Measurements from ENCODE around the gene TTLL10.

DNA sequence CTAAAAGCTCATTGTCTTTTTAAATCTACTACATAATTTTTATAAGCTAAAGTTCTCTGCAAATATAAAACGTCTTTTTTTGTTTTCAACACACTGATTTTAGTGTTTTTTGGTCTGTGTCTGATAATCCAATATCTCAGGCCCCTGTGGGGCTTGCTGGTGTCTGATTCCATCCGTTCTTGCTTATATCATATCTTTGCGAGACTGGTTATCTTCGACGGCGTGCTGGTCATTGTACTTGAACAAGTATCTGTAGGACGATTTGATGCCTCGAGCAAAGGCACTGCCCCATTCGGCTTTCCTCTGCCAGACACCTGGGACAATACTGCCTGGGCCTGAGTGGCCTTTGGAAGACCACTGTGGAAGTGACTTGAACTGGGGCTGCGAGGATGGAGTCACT lies 18.4 kb upstream of the TTLL10 start:
- TF ChIP-seq, protein P1, sequence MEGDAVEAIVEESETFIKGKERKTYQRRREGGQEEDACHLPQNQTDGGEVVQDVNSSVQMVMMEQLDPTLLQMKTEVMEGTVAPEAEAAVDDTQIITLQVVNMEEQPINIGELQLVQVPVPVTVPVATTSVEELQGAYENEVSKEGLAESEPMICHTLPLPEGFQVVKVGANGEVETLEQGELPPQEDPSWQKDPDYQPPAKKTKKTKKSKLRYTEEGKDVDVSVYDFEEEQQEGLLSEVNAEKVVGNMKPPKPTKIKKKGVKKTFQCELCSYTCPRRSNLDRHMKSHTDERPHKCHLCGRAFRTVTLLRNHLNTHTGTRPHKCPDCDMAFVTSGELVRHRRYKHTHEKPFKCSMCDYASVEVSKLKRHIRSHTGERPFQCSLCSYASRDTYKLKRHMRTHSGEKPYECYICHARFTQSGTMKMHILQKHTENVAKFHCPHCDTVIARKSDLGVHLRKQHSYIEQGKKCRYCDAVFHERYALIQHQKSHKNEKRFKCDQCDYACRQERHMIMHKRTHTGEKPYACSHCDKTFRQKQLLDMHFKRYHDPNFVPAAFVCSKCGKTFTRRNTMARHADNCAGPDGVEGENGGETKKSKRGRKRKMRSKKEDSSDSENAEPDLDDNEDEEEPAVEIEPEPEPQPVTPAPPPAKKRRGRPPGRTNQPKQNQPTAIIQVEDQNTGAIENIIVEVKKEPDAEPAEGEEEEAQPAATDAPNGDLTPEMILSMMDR (conservative IDR thresholded peaks at IDR 0.05 in 1 of 2, IDR thresholded peaks at IDR 0.05 in 1 of 2; ENCODE audit: extremely low read depth in 1 of 2, insufficient read depth in 1 of 2, low read depth in 1 of 2, low read length in 2 of 2), result no peak
- TF ChIP-seq EZH2 (IDR thresholded peaks at IDR 0.05; ENCODE audit: borderline replicate concordance, low read length), result no peak
